Ammon's horn (tissue), 1 donor: ENCODE results near the gene METAP1D.
"Not testable (repeated sequence)": the region's sequence is repeated elsewhere in the genome, so short reads cannot be mapped to it uniquely, and the experiment has no call there.

Experiments used
- DNase-seq: peaks from one replicate; pipeline ENCODE4 v3.0.0-alpha.2; 2016; ENCODE audit warnings: low spot score

Gene METAP1D

GRCh38 chr2:171997031-171997430 lies 2.7 kb upstream of the METAP1D start:
- not testable (repeated sequence) for DNase-seq

GRCh38 chr2:171999161-171999560 lies 592 bp upstream of the METAP1D start:
- peak; percentile 9 for DNase-seq

GRCh38 chr2:172000696-172001361 lies 1.1 kb downstream of the METAP1D start:
- DNase-seq = no peak

GRCh38 chr2:172007372-172007771 lies 7.6 kb downstream of the METAP1D start:
- no peak for DNase-seq

GRCh38 chr2:172009823-172010222 lies 10.1 kb downstream of the METAP1D start:
- DNase-seq = no peak

- DNase-seq = no peak
These were observed 12.2 kb downstream of the METAP1D start for GRCh38 chr2:172011812-172012575.

GRCh38 chr2:172012677-172013391 lies 13.1 kb downstream of the METAP1D start:
- DNase-seq = no peak

- no peak for DNase-seq
These were observed 13.6 kb downstream of the METAP1D start for GRCh38 chr2:172013396-172013795.

- DNase-seq = no peak
These were observed 21.6 kb downstream of the METAP1D start for GRCh38 chr2:172021074-172021931.

- DNase-seq = no peak
These were observed 22.2 kb downstream of the METAP1D start for GRCh38 chr2:172021955-172022354.

- DNase-seq = no peak
These were observed 31.8 kb downstream of the METAP1D start for GRCh38 chr2:172031536-172031935.

GRCh38 chr2:172038121-172038520 lies 38.4 kb downstream of the METAP1D start:
- no peak for DNase-seq

- no peak for DNase-seq
These were observed 38.9 kb downstream of the METAP1D start for GRCh38 chr2:172038604-172039003.

- DNase-seq = no peak
These were observed 39.4 kb downstream of the METAP1D start for GRCh38 chr2:172039011-172039704.

- DNase-seq = no peak
These were observed 40.6 kb downstream of the METAP1D start for GRCh38 chr2:172040311-172040710.

- DNase-seq = no peak
These were observed 46.4 kb downstream of the METAP1D start for GRCh38 chr2:172046080-172046678.

GRCh38 chr2:172046866-172047565 lies 47.3 kb downstream of the METAP1D start:
- no peak for DNase-seq

GRCh38 chr2:172047566-172048507 lies 48.1 kb downstream of the METAP1D start:
- no peak for DNase-seq
